OCI-LY1 (cell line): ENCODE data around the gene LYPLA2.

Experiments used
- EZH2 ChIP-seq: fragments of 200-600 bp; sonication (generic), shearing (Covaris generic); IDR thresholded peaks from 2 replicates; pipeline ENCODE4 v1.8.0; 2017; ENCODE audit warnings: borderline replicate concordance, mixed run types, mild to moderate bottlenecking, antibody characterized with exemption, low read length, moderate library complexity, mixed read lengths
- TF ChIP-seq, protein P1 (sequence below): fragments of 200-600 bp; sonication (generic), shearing (Covaris generic); IDR thresholded peaks from 2 replicates; pipeline ENCODE4 v1.5.1; 2017; ENCODE audit warnings: mild to moderate bottlenecking, antibody characterized with exemption, low read length, moderate library complexity, mixed read lengths

DNA sequence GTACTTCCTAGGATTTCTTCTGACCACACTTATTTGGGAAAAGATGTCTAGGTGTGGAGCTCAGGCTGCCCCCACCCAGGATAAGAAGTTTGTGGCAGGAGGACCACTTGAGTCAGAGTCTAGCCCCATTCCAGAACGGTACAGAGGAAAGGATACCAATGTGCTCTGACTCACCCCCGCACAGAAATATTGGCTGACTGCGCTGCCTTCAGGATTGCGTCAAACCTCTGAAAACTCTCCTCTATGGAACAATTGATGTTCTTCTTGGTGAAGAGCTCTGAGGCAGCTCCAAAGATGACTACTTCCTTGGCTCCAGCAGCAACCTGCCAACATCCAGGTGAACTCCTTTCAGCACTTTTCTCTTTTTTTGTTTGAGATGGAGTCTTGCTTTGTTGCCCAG is 23.1 kb downstream of the LYPLA2 start:
- TF ChIP-seq, protein P1, sequence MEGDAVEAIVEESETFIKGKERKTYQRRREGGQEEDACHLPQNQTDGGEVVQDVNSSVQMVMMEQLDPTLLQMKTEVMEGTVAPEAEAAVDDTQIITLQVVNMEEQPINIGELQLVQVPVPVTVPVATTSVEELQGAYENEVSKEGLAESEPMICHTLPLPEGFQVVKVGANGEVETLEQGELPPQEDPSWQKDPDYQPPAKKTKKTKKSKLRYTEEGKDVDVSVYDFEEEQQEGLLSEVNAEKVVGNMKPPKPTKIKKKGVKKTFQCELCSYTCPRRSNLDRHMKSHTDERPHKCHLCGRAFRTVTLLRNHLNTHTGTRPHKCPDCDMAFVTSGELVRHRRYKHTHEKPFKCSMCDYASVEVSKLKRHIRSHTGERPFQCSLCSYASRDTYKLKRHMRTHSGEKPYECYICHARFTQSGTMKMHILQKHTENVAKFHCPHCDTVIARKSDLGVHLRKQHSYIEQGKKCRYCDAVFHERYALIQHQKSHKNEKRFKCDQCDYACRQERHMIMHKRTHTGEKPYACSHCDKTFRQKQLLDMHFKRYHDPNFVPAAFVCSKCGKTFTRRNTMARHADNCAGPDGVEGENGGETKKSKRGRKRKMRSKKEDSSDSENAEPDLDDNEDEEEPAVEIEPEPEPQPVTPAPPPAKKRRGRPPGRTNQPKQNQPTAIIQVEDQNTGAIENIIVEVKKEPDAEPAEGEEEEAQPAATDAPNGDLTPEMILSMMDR = no peak
- no peak for TF ChIP-seq EZH2
